GM12878 (cell line): ENCODE measurements around the gene DNASE1L1. TPM values are rescaled to one million over a fixed set of nuclear protein-coding genes. Genes with fewer than 3 reads are reported as not detected.

Experiments
- ATAC-seq: fragments of 200-7000 bp; cut with Tn5 transposase; 3 replicates; pipeline ENCODE4 v1.9.1; 2020; ENCODE audit warnings: mild to moderate bottlenecking, moderate library complexity
- BruUV-seq: library from RNA; stranded (reverse); fragments of 400-500 nt; replicated peaks from 2 replicates; lab custom pipeline; 2021; lab: Mats Ljungman, UMichigan
- CTCF ChIA-PET: fragments of 300-600 bp; sonication (Branson Sonifier 250); formaldehyde crosslinking; extraction: SDS; loops from one replicate; lab custom pipeline; 2021; ENCODE audit warnings: inconsistent platforms; lab: Yijun Ruan, JAX
- POLR2A ChIA-PET: fragments of 350-600 bp; formaldehyde crosslinking; extraction: SDS; loops from one replicate; lab custom pipeline; 2021; ENCODE audit warnings: inconsistent platforms; lab: Charles Lee
- RAD21 ChIA-PET: fragments of 300-600 bp; sonication (Branson Sonifier 250); formaldehyde crosslinking; loops from one replicate; lab custom pipeline; 2023; ENCODE audit warnings: antibody characterized with exemption; ENCODE audit not compliant: unreplicated experiment; lab: Charles Lee
- SMC1A ChIA-PET: fragments of 300-600 bp; sonication (Branson Sonifier 250); formaldehyde crosslinking; loops from one replicate; lab custom pipeline; 2023; ENCODE audit not compliant: unreplicated experiment, uncharacterized antibody; lab: Charles Lee
- DNase-seq: peaks from one replicate; pipeline ENCODE4 v3.0.0-alpha.2; 2011; ENCODE audit warnings: low read depth, low spot score
- FAIRE-seq: peaks from 3 replicates; lab custom pipeline; 2011; peaks lifted over from hg19 to GRCh38; lab: Jason Lieb, UNC
- H2AFZ ChIP-seq: 2 replicates; pipeline ENCODE4 v1.6.0; 2011; ENCODE audit warnings: low read depth, low read length, control low read depth; ENCODE audit not compliant: control insufficient read depth
- H3K27ac ChIP-seq: 2 replicates; pipeline ENCODE4 v1.5.1; 2011; ENCODE audit warnings: control low read depth; ENCODE audit not compliant: control insufficient read depth, insufficient read depth
- H3K27me3 ChIP-seq, 2 experiments: replicated peaks in 1 of 2; 2 replicates each; pipeline versions ENCODE4 v1.6.0 to v1.6.1; 2011; ENCODE audit warnings: low read length in 1 of 2; ENCODE audit not compliant: control insufficient read depth in 2 of 2, insufficient read depth in 2 of 2
- H3K36me3 ChIP-seq, 2 experiments: 2 replicates each; pipeline ENCODE4 v1.5.1; 2011; ENCODE audit warnings: low read length in 1 of 2; ENCODE audit not compliant: control insufficient read depth in 2 of 2, insufficient read depth in 2 of 2
- H3K4me1 ChIP-seq: 2 replicates; pipeline ENCODE4 v1.6.1; 2011; ENCODE audit warnings: mild to moderate bottlenecking, low read length, moderate library complexity, mixed read lengths; ENCODE audit not compliant: control insufficient read depth, insufficient read depth
- H3K4me2 ChIP-seq: 2 replicates; pipeline ENCODE4 v1.6.0; 2011; ENCODE audit warnings: control low read depth; ENCODE audit not compliant: control insufficient read depth, insufficient read depth
- H3K4me3 ChIP-seq: fragments of 200-600 bp; sonication (generic); 2 replicates; pipeline ENCODE4 v1.5.1; 2016
- H3K79me2 ChIP-seq: 2 replicates; pipeline ENCODE4 v1.6.0; 2011; ENCODE audit warnings: low read length; ENCODE audit not compliant: control insufficient read depth, insufficient read depth
- H3K9ac ChIP-seq: 2 replicates; pipeline ENCODE4 v1.8.0; 2011; ENCODE audit warnings: low read length, control low read depth, mixed read lengths; ENCODE audit not compliant: control insufficient read depth, insufficient read depth
- H3K9me3 ChIP-seq: replicated peaks from 3 replicates; pipeline ENCODE4 v1.5.1; 2011; ENCODE audit warnings: mild to moderate bottlenecking, low read length; ENCODE audit not compliant: control insufficient read depth, insufficient read depth
- H4K20me1 ChIP-seq: 2 replicates; pipeline ENCODE4 v1.6.0; 2011; ENCODE audit not compliant: control insufficient read depth, insufficient read depth
- BCL3 ChIP-seq: IDR thresholded peaks from 2 replicates; pipeline ENCODE4 v1.6.1; 2011; ENCODE audit warnings: borderline replicate concordance, low read depth, mild to moderate bottlenecking, moderate library complexity, low read length; ENCODE audit not compliant: insufficient read depth, poor library complexity, severe bottlenecking
- CHD2 ChIP-seq: IDR thresholded peaks from 2 replicates; pipeline ENCODE4 v1.6.1; 2011; ENCODE audit warnings: low read depth, low read length, improper control_type of control experiment, borderline replicate concordance
- GATAD2B ChIP-seq: fragments of 450-650 bp; conservative IDR thresholded peaks from 2 replicates; pipeline ENCODE4 v1.6.1; 2017; ENCODE audit warnings: low read depth, mild to moderate bottlenecking, moderate library complexity
- HDAC6 ChIP-seq: fragments of 200-600 bp; sonication (generic); IDR thresholded peaks from one replicate; pipeline ENCODE4 v1.8.0; 2017; ENCODE audit warnings: antibody characterized with exemption; ENCODE audit not compliant: unreplicated experiment
- KAT2A ChIP-seq: conservative IDR thresholded peaks from 2 replicates; pipeline ENCODE4 v1.6.1; 2011; ENCODE audit warnings: low read depth, low read length; ENCODE audit not compliant: control insufficient read depth
- MTA2 ChIP-seq: fragments of 450-650 bp; IDR thresholded peaks from 2 replicates; pipeline ENCODE4 v1.6.1; 2016; ENCODE audit warnings: low read depth, mild to moderate bottlenecking, moderate library complexity
- POLR2AphosphoS2 ChIP-seq: IDR thresholded peaks from 2 replicates; pipeline ENCODE4 v1.6.1; 2011; ENCODE audit warnings: low read depth, mild to moderate bottlenecking, low read length, improper control_type of control experiment, moderate library complexity
- POLR2AphosphoS5 ChIP-seq: IDR thresholded peaks from 2 replicates; pipeline ENCODE4 v1.6.1; 2011; ENCODE audit warnings: mild to moderate bottlenecking, low read length, inconsistent platforms
- RAD21 ChIP-seq: IDR thresholded peaks from 2 replicates; pipeline ENCODE4 v1.6.1; 2011; ENCODE audit warnings: mild to moderate bottlenecking, low read depth, low read length, moderate library complexity; ENCODE audit not compliant: insufficient read depth
- SMAD5 ChIP-seq: IDR thresholded peaks from 2 replicates; pipeline ENCODE4 v1.6.1; 2016; ENCODE audit warnings: antibody characterized with exemption, low read depth
- SRF ChIP-seq, 2 experiments: IDR thresholded peaks; 2 replicates each; pipeline ENCODE4 v1.6.1; 2011; ENCODE audit warnings: low read depth in 2 of 2, low read length in 2 of 2, mild to moderate bottlenecking in 1 of 2, moderate library complexity in 1 of 2
- TARDBP ChIP-seq: IDR thresholded peaks from 2 replicates; pipeline ENCODE4 v1.6.1; 2016; ENCODE audit warnings: borderline replicate concordance
- ZNF207 ChIP-seq: fragments of 450-650 bp; IDR thresholded peaks from 2 replicates; pipeline ENCODE4 v1.6.1; 2014; ENCODE audit warnings: antibody characterized with exemption, mild to moderate bottlenecking, borderline replicate concordance
- ZNF24 ChIP-seq: fragments of 450-650 bp; IDR thresholded peaks from 2 replicates; pipeline ENCODE4 v1.6.1; 2017; ENCODE audit warnings: antibody characterized with exemption, mild to moderate bottlenecking
- WGBS: methylation state at CpG from one replicate; pipeline ENCODE4 v1.1.6; 2016; ENCODE audit warnings: low lambda C conversion rate; ENCODE audit not compliant: insufficient replicate concordance, insufficient coverage; ENCODE audit errors: missing lambda C conversion rate; 5-methylcytosine and 5-hydroxymethylcytosine counted together
- in situ Hi-C: fragments of 300-500 bp; cut with MboI; formaldehyde crosslinking; loops from 9 replicates; pipeline ENCODE4 v1.14.3; 2018; ENCODE audit warnings: mixed read lengths
- intact Hi-C: fragments of 100-400 bp; cut with micrococcal nuclease; formaldehyde crosslinking; loops from one replicate; pipeline ENCODE4 v1.14.2; 2022; ENCODE audit not compliant: unreplicated experiment
- polyA plus RNA-seq, 11 experiments: library from polyadenylated mRNA; depleted of rRNA in 4 of 11; unstranded in 6 of 11; stranded (reverse) in 5 of 11; fragments of >200 nt; fragmentation: Nextera tagmentation in 4 of 11; fragmentation: Illumina TruSeq in 1 of 11; extraction: Ambion mirVana in 4 of 11; extraction: Trizol in 1 of 11; gene quantifications; 1 replicate in 1 of 11; 2 replicates in 10 of 11; pipeline versions ENCODE4 v1.2.1 to v1.2.3, GENCODE V29; 2011 to 2016; ENCODE audit warnings: inconsistent platforms in 2 of 11, missing spikeins in 2 of 11, low read depth in 1 of 11
- total RNA-seq, 4 experiments: library from RNA; depleted of rRNA in 3 of 4; stranded (reverse); fragments of >200 nt in 3 of 4; fragmentation: Illumina TruSeq in 1 of 4; extraction: Trizol in 1 of 4; gene quantifications; 2 replicates each; pipeline versions ENCODE4 v1.2.1 to v1.2.3, GENCODE V29; 2013 to 2021
- TF ChIP-seq, protein P1 (sequence below): fragments of 450-650 bp; IDR thresholded peaks from 2 replicates; pipeline ENCODE4 v1.6.1; 2017; ENCODE audit warnings: antibody characterized with exemption, mild to moderate bottlenecking, moderate library complexity

The DNASE1L1 gene
- total and polyA plus RNA-seq, 10 of the 15 experiments (the other 5 are each of a cell fraction or from before 2014, with no cell fraction given), result 0.60 to 22.7 (median 6.8) TPM

DNA sequence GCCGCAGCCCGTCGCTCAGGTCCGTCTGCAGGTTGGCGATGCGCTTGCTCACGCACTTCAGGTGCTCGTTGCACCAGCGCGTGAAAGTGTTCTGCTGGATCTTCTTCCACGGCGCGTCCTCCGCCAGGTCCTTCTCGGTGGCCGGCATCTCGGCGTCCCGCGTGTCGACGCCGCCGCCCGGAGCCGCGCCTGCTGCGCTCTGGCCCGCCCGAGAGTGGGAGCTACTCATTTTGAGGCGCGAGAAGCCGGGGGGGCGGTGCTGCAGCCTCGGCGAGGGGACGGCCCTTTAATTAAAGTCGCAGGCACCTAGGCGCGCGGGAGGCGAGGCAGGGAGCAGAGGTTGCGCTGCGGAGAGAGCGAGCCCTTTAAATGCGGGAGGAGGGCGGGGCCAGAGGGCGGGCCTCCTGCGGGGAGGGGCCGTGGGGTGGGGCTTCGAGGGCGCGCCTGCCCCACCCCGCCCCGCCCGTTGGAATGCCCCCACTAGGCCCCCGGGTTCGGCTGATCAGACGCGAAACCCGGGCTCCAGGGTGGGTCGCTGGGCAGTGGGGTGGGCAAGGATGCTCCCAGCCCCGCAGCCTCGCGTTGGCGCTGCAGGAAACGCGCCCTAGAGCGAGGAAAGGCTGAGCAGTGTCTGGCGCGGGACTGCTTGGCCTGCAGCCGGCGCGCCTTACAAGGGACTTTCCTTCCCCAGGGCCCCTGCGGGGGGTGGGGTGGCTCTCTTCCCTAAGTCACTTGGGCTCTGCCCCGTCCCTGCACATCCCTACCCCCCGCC is 37.9 kb downstream of the DNASE1L1 start:
- Histone ChIP-seq H3K27ac (peak overlapping the region; percentile 58), H3K4me3 (peak overlapping the region; percentile 88), H3K9me3 (no peaks in the 10 kb centered on the region; the same call in 2 of the 3 replicates), H4K20me1 (no peaks in the 10 kb centered on the region), H3K27me3 (no peaks in the 10 kb centered on the region), H3K4me1 (peaks cover 11% of the 10 kb centered on the region), H3K9ac (peak overlapping the region; percentile 73; the same call in 1 of the 2 replicates), H3K36me3 (peaks cover 0 to 12% of the 10 kb centered on the region in 2 experiments; a peak in 2 of 4 replicates), H3K79me2 (peaks cover 35% of the 10 kb centered on the region), H3K4me2 (peak overlapping the region; percentile 74; the same call in 1 of the 2 replicates), H2AFZ (peak overlapping the region; percentile 39)
- ChIA-PET RAD21 (interaction anchor here (0.6 to 1.0 kb wide), 3 partner anchors 53 to 391 kb away, joined by 3 to 4 read pairs (median 4); partner anchors contain the start of gene DKC1), SMC1A (no interaction called here), CTCF (no interaction called here), POLR2A (interaction anchor here (0.6 to 1.0 kb wide), 4 partner anchors 8 to 59 kb away, joined by 3 read pairs; partner anchors contain the start of gene EMD)
- WGBS, result 31% methylated on average over 53 of the region's 77 CpGs
- ATAC-seq (peak; percentile 66), FAIRE-seq (no peak), DNase-seq (peak; percentile 53)
- no TSS peak for BruUV-seq
- intact Hi-C loops, result loop anchor here (5.0 to 10.0 kb wide), 2 partner anchors 54 to 444 kb away; partner anchors contain the start of genes ARHGAP4 and ATP6AP1
- in situ Hi-C loops, result loop anchor here (5.0 kb wide), 1 partner anchor 439 kb away; no protein-coding TSS in a partner anchor
- TF ChIP-seq ZNF207 (no peak), TARDBP (no peak), RAD21 (no peak), CHD2 (peak; percentile 34; the same call in 1 of the 2 replicates), SRF (IDR thresholded peaks at IDR 0.05; ENCODE audit: low read depth in 2 of 2, low read length in 2 of 2) (no peak; a peak in 1 of 4 replicates), POLR2AphosphoS2 (peak; percentile 86; the same call in 1 of the 2 replicates), HDAC6 (peak; percentile 67), BCL3 (no peak), KAT2A (no peak), POLR2AphosphoS5 (peak; percentile 97), MTA2 (no peak), SMAD5 (peak; percentile 83), GATAD2B (no peak), ZNF24 (no peak)
- TF ChIP-seq, protein P1, sequence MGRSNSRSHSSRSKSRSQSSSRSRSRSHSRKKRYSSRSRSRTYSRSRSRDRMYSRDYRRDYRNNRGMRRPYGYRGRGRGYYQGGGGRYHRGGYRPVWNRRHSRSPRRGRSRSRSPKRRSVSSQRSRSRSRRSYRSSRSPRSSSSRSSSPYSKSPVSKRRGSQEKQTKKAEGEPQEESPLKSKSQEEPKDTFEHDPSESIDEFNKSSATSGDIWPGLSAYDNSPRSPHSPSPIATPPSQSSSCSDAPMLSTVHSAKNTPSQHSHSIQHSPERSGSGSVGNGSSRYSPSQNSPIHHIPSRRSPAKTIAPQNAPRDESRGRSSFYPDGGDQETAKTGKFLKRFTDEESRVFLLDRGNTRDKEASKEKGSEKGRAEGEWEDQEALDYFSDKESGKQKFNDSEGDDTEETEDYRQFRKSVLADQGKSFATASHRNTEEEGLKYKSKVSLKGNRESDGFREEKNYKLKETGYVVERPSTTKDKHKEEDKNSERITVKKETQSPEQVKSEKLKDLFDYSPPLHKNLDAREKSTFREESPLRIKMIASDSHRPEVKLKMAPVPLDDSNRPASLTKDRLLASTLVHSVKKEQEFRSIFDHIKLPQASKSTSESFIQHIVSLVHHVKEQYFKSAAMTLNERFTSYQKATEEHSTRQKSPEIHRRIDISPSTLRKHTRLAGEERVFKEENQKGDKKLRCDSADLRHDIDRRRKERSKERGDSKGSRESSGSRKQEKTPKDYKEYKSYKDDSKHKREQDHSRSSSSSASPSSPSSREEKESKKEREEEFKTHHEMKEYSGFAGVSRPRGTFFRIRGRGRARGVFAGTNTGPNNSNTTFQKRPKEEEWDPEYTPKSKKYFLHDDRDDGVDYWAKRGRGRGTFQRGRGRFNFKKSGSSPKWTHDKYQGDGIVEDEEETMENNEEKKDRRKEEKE, result no peak
